ENCODE results near the gene HSP90B1. TPM values are rescaled to one million over a fixed set of nuclear protein-coding genes. Genes with fewer than 3 reads are reported as not detected.

Gene HSP90B1
- polyA plus RNA-seq, 1 experiment: 848 TPM

DNA sequence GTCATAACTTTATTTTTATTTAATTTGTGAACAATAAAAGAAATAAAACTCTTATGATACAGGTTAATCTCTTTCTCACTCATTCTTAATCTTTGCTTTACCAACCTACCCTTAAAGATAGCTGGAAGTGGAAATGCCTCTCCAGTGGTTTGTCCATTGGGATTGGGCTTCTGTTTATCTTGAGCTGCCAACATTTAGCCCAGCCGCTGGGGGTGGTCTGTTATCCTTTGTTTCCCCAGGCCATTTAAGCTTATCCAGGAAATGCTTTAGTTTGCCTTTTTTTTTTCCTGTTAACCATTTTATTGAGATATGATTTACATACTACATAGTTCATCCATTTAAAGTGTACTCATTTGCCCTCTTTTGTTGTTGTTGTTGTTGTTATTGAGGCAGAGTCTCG lies 43.7 kb downstream of the HSP90B1 start:
- Histone ChIP-seq H3K4me3 (ENCODE audit: low read depth, low read length) (no peak overlapping the region), H3K9me3 (ENCODE audit: control insufficient read depth, insufficient read depth, low read length) (no peaks in the 10 kb centered on the region), H3K27me3 (ENCODE audit: control insufficient read depth, insufficient read depth, low read length) (no peaks in the 10 kb centered on the region), H3K27ac (ENCODE audit: low read depth, low read length) (no peak overlapping the region)
- no peak for DNase-seq (ENCODE audit: low read depth, low spot score)
- TF ChIP-seq, protein P1, sequence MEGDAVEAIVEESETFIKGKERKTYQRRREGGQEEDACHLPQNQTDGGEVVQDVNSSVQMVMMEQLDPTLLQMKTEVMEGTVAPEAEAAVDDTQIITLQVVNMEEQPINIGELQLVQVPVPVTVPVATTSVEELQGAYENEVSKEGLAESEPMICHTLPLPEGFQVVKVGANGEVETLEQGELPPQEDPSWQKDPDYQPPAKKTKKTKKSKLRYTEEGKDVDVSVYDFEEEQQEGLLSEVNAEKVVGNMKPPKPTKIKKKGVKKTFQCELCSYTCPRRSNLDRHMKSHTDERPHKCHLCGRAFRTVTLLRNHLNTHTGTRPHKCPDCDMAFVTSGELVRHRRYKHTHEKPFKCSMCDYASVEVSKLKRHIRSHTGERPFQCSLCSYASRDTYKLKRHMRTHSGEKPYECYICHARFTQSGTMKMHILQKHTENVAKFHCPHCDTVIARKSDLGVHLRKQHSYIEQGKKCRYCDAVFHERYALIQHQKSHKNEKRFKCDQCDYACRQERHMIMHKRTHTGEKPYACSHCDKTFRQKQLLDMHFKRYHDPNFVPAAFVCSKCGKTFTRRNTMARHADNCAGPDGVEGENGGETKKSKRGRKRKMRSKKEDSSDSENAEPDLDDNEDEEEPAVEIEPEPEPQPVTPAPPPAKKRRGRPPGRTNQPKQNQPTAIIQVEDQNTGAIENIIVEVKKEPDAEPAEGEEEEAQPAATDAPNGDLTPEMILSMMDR (IDR thresholded peaks at IDR 0.05; ENCODE audit: low read depth, low read length): no peak
- ChIA-PET POLR2A (no interaction called here), CTCF (interaction anchor here (0.9 to 2.1 kb wide), 2 partner anchors 9 to 135 kb away, joined by 3 to 9 read pairs; no protein-coding TSS in a partner anchor)

DNA sequence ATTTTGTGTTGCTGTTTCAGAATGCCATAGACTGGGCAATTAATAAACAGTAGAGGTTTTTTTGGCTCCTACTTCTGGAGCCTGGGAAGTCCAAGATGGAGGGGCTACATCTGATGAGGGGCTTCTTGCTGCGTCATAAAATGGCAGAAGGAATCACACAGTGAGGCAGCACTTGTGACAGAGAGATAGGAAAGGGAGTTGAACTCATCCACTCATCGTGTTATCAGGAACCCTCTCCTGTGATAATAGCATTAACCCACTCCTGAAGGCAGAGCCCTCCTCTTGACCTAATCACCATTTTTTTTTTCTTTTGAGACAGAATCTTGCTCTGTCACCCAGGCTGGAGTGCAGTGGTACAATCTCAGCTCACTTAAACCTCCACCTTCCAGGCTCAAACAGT lies 45.2 kb downstream of the HSP90B1 start:
- H3K27me3 ChIP-seq (ENCODE audit: control insufficient read depth, insufficient read depth, low read length): no peaks in the 10 kb centered on the region
- TF ChIP-seq, protein P1 (IDR thresholded peaks at IDR 0.05; ENCODE audit: low read depth, low read length): no peak
- CTCF ChIA-PET: no interaction called here

DNA sequence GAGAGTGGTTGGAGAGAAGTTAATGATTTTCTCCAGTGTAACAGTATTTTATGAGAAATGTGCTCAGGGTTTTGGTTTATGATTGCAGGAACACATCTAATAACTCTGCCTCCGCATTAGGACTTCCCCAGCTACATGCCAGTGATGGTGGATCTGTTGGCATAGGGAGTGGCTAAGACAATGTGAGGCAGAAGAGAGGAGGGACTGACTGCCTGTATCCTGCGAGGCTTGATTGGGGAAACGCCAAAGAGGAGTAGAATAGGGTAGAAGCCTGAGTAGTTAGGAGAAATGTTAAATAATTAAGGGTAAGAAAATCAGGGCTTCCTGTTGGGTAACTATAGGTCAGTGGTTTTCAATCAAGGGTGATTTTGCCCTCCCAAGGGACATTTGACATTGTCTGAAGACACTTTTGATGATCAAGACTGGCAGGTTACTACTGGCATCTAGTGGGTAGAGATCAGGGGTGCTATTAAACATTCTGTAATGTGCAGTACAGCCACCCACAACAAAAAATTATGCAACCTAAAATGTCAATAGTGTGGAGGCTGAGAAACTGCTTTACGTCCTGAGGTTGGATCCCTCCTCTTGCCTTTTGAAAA lies 48.3 kb downstream of the HSP90B1 start:
- POLR2A ChIA-PET: interaction anchor here (2.3 kb wide), 1 partner anchor 13 kb away, joined by 6 read pairs; the partner anchor contains the start of gene TDG
- TF ChIP-seq, protein P1 (IDR thresholded peaks at IDR 0.05; ENCODE audit: low read depth, low read length): no peak
- Histone ChIP-seq H3K27ac (ENCODE audit: low read depth, low read length) (no peak overlapping the region), H3K27me3 (ENCODE audit: control insufficient read depth, insufficient read depth, low read length) (no peaks in the 10 kb centered on the region), H3K9me3 (ENCODE audit: control insufficient read depth, insufficient read depth, low read length) (no peaks in the 10 kb centered on the region), H3K4me3 (ENCODE audit: low read depth, low read length) (no peak overlapping the region)
- CTCF ChIA-PET: no interaction called here
- DNase-seq (ENCODE audit: low read depth, low spot score): no peak

More for the DNA sequence above, 45.2 kb downstream of the HSP90B1 start:
- POLR2A ChIA-PET: no interaction called here
- Histone ChIP-seq H3K4me3 (ENCODE audit: low read depth, low read length) (no peak overlapping the region), H3K27ac (ENCODE audit: low read depth, low read length) (no peak overlapping the region), H3K9me3 (ENCODE audit: control insufficient read depth, insufficient read depth, low read length) (no peaks in the 10 kb centered on the region)
- DNase-seq (ENCODE audit: low read depth, low spot score): no peak

DNA sequence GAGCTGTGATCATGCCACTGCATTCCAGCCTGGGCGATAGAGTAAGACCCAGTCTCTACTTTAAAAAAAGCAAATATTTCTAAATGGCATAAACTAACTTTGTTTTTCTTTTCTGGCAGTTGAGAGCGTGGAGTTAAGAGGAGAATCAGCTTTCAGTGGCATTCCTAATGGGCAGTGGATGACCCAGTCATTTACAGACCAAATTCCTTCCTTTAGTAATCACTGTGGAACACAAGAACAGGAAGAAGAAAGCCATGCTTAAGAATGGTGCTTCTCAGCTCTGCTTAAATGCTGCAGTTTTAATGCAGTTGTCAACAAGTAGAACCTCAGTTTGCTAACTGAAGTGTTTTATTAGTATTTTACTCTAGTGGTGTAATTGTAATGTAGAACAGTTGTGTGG lies 56.6 kb downstream of the HSP90B1 start:
- ChIA-PET CTCF (interaction anchor here (1.3 kb wide), 1 partner anchor 122 kb away, joined by 3 read pairs; no protein-coding TSS in a partner anchor), POLR2A (interaction anchor here (1.2 to 1.3 kb wide), 2 partner anchors 11 to 77 kb away, joined by 3 to 6 read pairs; partner anchors contain the start of gene HCFC2)

DNA sequence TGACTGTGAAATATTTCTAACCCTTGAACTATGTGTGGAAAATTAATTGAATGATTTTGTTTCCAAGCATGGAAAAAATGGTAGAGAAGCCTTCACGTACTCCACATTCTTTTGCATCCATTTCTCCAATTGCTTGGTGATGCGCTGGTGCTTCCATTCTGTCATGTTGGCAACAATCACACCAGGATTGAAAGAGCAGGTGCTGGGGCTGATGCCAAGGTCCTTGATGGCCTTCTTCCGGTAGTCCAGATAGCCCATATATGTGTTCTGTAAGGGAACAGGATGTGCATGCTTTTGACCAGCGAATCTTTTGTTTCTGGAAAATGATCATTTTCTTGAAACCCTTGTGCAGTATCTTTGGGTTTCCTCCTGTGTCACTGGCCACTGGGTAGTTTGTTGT lies 64.0 kb downstream of the HSP90B1 start:
- CTCF ChIA-PET: no interaction called here
- H3K9me3 ChIP-seq (ENCODE audit: control insufficient read depth, insufficient read depth, low read length): no peaks in the 10 kb centered on the region
- no peaks in the 10 kb centered on the region for H3K27me3 ChIP-seq (ENCODE audit: control insufficient read depth, insufficient read depth, low read length)
- H3K27ac ChIP-seq (ENCODE audit: low read depth, low read length): no peak overlapping the region
- DNase-seq (ENCODE audit: low read depth, low spot score): no peak
- POLR2A ChIA-PET: no interaction called here
- TF ChIP-seq, protein P1 (IDR thresholded peaks at IDR 0.05; ENCODE audit: low read depth, low read length): no peak
- no peak overlapping the region for H3K4me3 ChIP-seq (ENCODE audit: low read depth, low read length)

More for the DNA sequence above, 56.6 kb downstream of the HSP90B1 start:
- Histone ChIP-seq H3K4me3 (ENCODE audit: low read depth, low read length) (no peak overlapping the region), H3K9me3 (ENCODE audit: control insufficient read depth, insufficient read depth, low read length) (no peaks in the 10 kb centered on the region), H3K27ac (ENCODE audit: low read depth, low read length) (peak overlapping the region; percentile 59), H3K27me3 (ENCODE audit: control insufficient read depth, insufficient read depth, low read length) (no peaks in the 10 kb centered on the region)
- peak; percentile 58 for DNase-seq (ENCODE audit: low read depth, low spot score)
- TF ChIP-seq, protein P1 (IDR thresholded peaks at IDR 0.05; ENCODE audit: low read depth, low read length): no peak

Data from AG04450 (cell line).